ENCODE results near the gene RASA3.

RASA3 gene

GRCh38 chr13:113976711-113977684 is 155.4 kb downstream of the RASA3 start:
- peak; percentile 84 for DNase-seq

- no peak for DNase-seq
These were observed 157.0 kb downstream of the RASA3 start for GRCh38 chr13:113975416-113975815.

GRCh38 chr13:113974304-113975281 is 157.8 kb downstream of the RASA3 start:
- no peak for DNase-seq

- no peak for DNase-seq
These were observed 158.9 kb downstream of the RASA3 start, which contains the start of gene C13orf46 for GRCh38 chr13:113973218-113974164. Gene C13orf46 (minus strand): TSS chr13:113974076. CDS start chr13:113973997, 79 bp downstream.

GRCh38 chr13:113972451-113973217 is 159.8 kb downstream of the RASA3 start:
- no peak for DNase-seq

GRCh38 chr13:113971471-113972231 is 160.8 kb downstream of the RASA3 start:
- no peak for DNase-seq

- DNase-seq: no peak
These were observed 161.5 kb downstream of the RASA3 start for GRCh38 chr13:113970810-113971470.

GRCh38 chr13:113969973-113970611 is 162.3 kb downstream of the RASA3 start:
- no peak for DNase-seq

- DNase-seq: no peak
These were observed 163.0 kb downstream of the RASA3 start for GRCh38 chr13:113969311-113969972.

GRCh38 chr13:113968463-113969310 is 163.7 kb downstream of the RASA3 start:
- DNase-seq: no peak

GRCh38 chr13:113967729-113968462 is 164.5 kb downstream of the RASA3 start:
- DNase-seq: no peak

- DNase-seq: no peak
These were observed 165.2 kb downstream of the RASA3 start for GRCh38 chr13:113967206-113967720.

- DNase-seq: no peak
These were observed 166.2 kb downstream of the RASA3 start for GRCh38 chr13:113965968-113966884.

- no peak for DNase-seq
These were observed 167.0 kb downstream of the RASA3 start for GRCh38 chr13:113965383-113965874.

- DNase-seq: no peak
These were observed 168.0 kb downstream of the RASA3 start for GRCh38 chr13:113964251-113964995.

Measured in EL (cell line).